Measurements from ENCODE around the gene FICD. TPM values are rescaled to one million over a fixed set of nuclear protein-coding genes. Genes with fewer than 3 reads are reported as not detected.
"Not testable (repeated sequence)": the region's sequence is repeated elsewhere in the genome, so short reads cannot be mapped to it uniquely, and the experiment has no call there.

The FICD gene
- polyA plus RNA-seq, 3 donors, result 3.4 to 4.1 (median 4.0) TPM

DNA sequence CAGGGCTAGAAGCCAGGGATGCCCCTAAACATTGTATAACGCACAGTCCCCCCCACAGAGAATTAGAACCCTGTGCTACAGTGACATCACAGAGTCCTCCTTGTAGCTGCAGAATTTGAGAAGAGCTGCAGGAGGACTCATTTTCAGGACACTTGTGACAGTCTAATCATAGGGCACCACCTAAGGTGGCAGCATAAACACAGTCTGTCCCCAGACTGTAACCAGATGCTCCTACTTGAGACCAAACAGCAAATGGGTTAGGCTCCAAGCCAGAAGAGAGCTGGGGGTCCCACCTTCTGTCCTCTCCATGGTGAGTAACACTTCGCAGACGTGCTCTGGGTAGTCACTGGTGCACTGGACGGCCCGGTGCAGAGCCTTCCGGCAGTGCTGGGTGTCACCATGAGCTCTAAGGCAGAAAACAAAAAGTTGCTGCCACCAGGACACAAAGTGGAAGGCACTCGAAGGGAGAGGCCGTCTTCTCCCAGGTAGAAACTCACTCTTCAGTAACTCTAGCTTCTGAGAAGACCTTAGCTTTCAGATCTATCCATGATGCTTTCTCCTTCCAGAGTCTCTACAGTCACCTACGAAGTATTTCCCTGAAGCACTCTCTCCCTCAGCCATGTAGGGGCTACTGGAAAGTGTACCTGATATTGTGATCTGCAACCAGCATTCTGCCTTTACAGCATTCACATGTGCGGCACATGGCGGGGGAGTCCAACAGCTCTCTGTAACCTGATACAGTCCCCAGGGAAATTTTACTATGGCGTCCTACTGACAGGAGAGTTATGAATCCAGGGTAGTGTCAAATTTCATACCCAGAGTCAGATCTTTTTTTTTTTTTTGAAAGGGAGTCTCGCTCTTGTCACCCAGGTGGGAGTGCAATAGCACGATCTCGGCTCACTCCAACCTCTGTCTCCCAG is 17.1 kb downstream of the FICD start:
- peak in 1 of 3 donors; percentile 2 for DNase-seq (ENCODE audit: low read depth in 3 of 3, low spot score in 2 of 3)

- DNase-seq (ENCODE audit: low read depth in 3 of 3, low spot score in 2 of 3), result no peak
Observed at GRCh38 chr12:108538146-108538545, 23.1 kb downstream of the FICD start.

- DNase-seq (ENCODE audit: low read depth in 3 of 3, low spot score in 2 of 3), result no peak
Observed at GRCh38 chr12:108538616-108539195, 23.6 kb downstream of the FICD start.

- DNase-seq (ENCODE audit: low read depth in 3 of 3, low spot score in 2 of 3), result no peak
Observed at GRCh38 chr12:108542320-108542719, 27.2 kb downstream of the FICD start.

- DNase-seq (ENCODE audit: low read depth in 3 of 3, low spot score in 2 of 3), result no peak
Observed at GRCh38 chr12:108543652-108544051, 28.6 kb downstream of the FICD start.

- no peak for DNase-seq (ENCODE audit: low read depth in 3 of 3, low spot score in 2 of 3)
Observed at GRCh38 chr12:108547686-108548085, 32.6 kb downstream of the FICD start.

GRCh38 chr12:108548954-108549521 is 34.0 kb downstream of the FICD start:
- no peak for DNase-seq (ENCODE audit: low read depth in 3 of 3, low spot score in 2 of 3)

DNA sequence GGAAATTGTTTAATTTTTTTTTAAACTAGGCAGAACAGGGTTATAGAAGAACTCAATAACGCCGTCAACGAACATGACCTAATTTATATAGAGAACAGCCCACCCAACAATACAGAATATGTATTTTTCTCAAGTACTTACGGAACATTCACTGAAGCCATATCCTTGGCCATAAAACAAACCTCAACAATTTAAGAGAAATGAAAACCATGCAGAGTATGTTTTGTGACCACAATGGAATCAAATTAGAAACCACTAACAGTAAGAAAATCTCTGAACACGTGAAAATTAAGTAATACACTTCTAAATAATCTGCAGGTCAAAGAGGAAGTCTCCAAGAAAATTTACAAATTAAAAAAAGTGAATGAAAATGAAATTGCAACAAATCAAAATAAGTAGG is 36.5 kb downstream of the FICD start:
- no peak for DNase-seq (ENCODE audit: low read depth in 3 of 3, low spot score in 2 of 3)

- no peak for DNase-seq (ENCODE audit: low read depth in 3 of 3, low spot score in 2 of 3)
Observed at GRCh38 chr12:108553799-108554198, 38.7 kb downstream of the FICD start.

GRCh38 chr12:108555383-108555782 is 40.3 kb downstream of the FICD start:
- not testable (repeated sequence) for DNase-seq (ENCODE audit: low read depth in 3 of 3, low spot score in 2 of 3)

GRCh38 chr12:108559007-108559655 is 44.1 kb downstream of the FICD start:
- no peak for DNase-seq (ENCODE audit: low read depth in 3 of 3, low spot score in 2 of 3)

DNA sequence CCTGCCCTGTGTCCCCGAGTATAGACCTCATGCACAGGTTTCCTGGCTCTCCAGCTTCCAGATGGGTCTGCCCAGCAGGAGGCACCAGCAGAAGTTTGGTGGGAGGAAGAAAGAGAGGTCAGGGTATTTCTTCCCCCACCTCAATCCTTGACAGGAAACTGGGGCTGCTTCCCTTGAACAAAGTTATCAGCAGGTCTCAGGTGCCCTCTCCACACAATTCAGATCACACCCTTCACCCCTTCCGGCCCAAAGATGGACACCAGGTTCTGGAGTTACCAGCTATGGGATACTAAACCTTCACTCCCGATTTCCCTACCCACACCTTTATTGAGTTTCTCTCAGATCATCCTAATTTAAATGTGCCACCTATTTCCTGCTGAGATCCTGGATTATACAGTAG is 44.7 kb downstream of the FICD start:
- no peak for DNase-seq (ENCODE audit: low read depth in 3 of 3, low spot score in 2 of 3)

- no peak for DNase-seq (ENCODE audit: low read depth in 3 of 3, low spot score in 2 of 3)
Observed at GRCh38 chr12:108560321-108560721, 45.2 kb downstream of the FICD start.

GRCh38 chr12:108560752-108561719 is 46.0 kb downstream of the FICD start, which contains the start of gene SART3:
Gene SART3, minus strand, starts transcription at chr12:108561173. Its CDS starts 19 bp downstream, at chr12:108561154.
- DNase-seq (ENCODE audit: low read depth in 3 of 3, low spot score in 2 of 3), result peak; percentile 80 to 98 (median 90)

GRCh38 chr12:108561852-108562347 is 46.8 kb downstream of the FICD start:
- no peak for DNase-seq (ENCODE audit: low read depth in 3 of 3, low spot score in 2 of 3)

- peak; percentile 95 to 97 (median 96) for DNase-seq (ENCODE audit: low read depth in 3 of 3, low spot score in 2 of 3)
Observed at GRCh38 chr12:108562348-108563135, 47.5 kb downstream of the FICD start, which contains the start of gene ISCU. Gene ISCU, plus strand, starts transcription at chr12:108562596. Its CDS starts 27 bp downstream, at chr12:108562623.

- peak; percentile 56 to 74 (median 58) for DNase-seq (ENCODE audit: low read depth in 3 of 3, low spot score in 2 of 3)
Observed at GRCh38 chr12:108563136-108563803, 48.2 kb downstream of the FICD start.

DNA sequence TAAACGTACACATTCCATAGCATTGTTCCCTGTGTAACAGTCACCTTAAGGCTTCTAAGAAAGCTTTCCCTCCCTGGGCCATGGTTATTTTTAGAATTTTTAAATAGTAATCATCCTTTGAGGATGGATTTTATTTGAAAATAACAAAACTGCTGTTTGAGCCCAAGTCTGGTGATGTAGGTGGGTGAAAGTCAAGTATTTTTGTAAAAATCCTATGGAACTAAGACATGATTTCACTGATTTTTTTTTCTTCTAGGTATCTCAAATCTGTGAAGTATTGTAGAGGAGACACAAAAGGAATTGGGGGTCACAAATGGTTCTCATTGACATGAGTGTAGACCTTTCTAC is 48.7 kb downstream of the FICD start:
- DNase-seq (ENCODE audit: low read depth in 3 of 3, low spot score in 2 of 3), result no peak

Data from right renal cortex interstitium (tissue), 3 donors.